ENCODE measurements around the gene FAM174B. TPM values are rescaled to one million over a fixed set of nuclear protein-coding genes. Genes with fewer than 3 reads are reported as not detected.
"Not testable (repeated sequence)": the region's sequence is repeated elsewhere in the genome, so short reads cannot be mapped to it uniquely, and the experiment has no call there.

Gene FAM174B
- total RNA-seq, 1 donor from 2014 or later, result 18.9 TPM

DNA sequence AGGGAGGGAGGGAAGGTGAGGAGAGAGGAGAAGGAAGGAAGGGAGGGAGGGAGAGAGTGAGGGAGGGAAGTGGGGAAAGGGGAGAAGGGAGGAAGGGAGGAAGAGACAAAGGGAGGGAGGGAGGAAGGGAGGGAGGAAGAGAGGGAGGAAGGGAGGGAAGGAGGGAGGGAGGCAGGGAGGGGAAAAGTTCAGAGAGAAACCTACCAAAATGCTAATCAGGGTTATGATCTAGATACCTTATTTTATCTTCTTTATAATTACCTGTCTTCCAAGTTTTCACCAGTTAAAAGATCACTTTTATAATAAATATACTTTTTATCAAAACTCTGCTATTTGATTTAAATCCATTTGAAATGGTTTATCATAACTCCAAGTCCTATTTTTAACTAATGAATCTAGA lies 44.4 kb downstream of the FAM174B start:
- TF ChIP-seq, protein P1, sequence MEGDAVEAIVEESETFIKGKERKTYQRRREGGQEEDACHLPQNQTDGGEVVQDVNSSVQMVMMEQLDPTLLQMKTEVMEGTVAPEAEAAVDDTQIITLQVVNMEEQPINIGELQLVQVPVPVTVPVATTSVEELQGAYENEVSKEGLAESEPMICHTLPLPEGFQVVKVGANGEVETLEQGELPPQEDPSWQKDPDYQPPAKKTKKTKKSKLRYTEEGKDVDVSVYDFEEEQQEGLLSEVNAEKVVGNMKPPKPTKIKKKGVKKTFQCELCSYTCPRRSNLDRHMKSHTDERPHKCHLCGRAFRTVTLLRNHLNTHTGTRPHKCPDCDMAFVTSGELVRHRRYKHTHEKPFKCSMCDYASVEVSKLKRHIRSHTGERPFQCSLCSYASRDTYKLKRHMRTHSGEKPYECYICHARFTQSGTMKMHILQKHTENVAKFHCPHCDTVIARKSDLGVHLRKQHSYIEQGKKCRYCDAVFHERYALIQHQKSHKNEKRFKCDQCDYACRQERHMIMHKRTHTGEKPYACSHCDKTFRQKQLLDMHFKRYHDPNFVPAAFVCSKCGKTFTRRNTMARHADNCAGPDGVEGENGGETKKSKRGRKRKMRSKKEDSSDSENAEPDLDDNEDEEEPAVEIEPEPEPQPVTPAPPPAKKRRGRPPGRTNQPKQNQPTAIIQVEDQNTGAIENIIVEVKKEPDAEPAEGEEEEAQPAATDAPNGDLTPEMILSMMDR (IDR thresholded peaks at IDR 0.05; ENCODE audit: insufficient read depth, low read length, poor library complexity, severe bottlenecking), result no peak
- no peak overlapping the region for H3K4me3 ChIP-seq (ENCODE audit: low read depth, low read length)
- no peak for DNase-seq (ENCODE audit: low read depth)
- H3K36me3 ChIP-seq (ENCODE audit: control insufficient read depth, insufficient read depth, low read length), result no peaks in the 10 kb centered on the region
- no peaks in the 10 kb centered on the region for H3K27me3 ChIP-seq (ENCODE audit: control insufficient read depth, insufficient read depth, low read length)

DNA sequence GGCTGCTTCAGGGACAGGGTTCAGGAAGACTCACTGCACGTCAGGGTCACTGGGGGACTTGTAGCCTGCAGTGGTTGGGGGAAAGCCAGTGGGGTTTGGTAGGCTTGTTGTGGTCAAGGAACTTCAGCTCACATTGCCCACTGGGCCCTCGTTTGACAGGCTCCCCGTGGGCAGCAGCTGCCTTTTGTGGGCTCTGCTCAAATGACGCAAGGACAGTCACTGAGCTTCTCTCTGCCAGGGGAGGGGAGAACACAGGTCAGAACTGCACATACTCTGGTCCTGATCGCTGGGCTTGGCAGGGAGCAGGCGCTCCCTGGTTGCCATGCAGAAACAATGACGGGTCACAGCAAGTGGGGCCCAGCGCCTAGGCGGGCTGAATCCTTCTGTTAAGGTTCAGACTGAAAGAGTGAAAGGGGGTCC lies 45.5 kb downstream of the FAM174B start:
- no peaks in the 10 kb centered on the region for H3K27me3 ChIP-seq (ENCODE audit: control insufficient read depth, insufficient read depth, low read length)
- no peaks in the 10 kb centered on the region for H3K36me3 ChIP-seq (ENCODE audit: control insufficient read depth, insufficient read depth, low read length)
- DNase-seq (ENCODE audit: low read depth), result no peak
- TF ChIP-seq, protein P1 (IDR thresholded peaks at IDR 0.05; ENCODE audit: insufficient read depth, low read length, poor library complexity, severe bottlenecking), result no peak
- no peak overlapping the region for H3K4me3 ChIP-seq (ENCODE audit: low read depth, low read length)

DNA sequence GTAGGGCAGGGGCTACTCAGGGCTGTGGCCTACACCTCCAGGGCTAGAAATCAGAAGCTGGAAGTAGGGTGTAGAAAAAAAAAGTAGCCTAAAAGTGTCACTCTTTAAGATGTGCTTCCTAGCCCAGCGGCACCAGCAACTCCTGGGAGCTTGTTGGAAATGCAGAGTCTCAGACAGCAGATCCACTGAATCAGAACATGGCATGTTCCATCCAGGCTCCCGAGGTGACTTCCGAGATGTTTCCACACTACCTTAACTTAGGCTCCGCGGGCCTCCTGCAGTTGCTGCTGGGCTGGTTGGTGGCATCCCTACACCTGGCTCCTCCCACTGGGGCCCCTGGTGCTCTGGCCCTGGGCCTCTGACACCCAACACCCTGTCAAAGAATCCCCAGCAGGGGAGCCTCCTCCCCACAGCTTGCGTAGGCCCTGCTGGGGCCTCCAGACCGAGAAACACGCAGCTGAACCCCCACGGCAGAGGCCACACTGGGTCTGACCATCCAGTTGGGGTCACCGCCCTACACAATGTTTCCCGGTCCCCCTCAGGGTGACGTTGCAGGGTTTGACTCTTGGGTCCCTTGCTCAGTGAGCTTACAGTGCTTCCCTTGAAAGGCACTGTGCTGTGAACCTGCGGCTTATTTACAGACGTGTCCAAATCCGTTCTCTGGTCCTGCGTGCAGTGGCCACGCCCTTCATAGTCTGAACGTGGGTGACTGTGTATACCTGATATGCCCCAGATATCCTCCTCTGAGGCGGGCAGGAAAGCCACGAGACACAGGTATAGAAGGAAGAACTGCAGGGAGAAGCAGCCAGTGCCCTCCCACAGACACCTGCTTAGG lies 46.5 kb downstream of the FAM174B start:
- no peaks in the 10 kb centered on the region for H3K36me3 ChIP-seq (ENCODE audit: control insufficient read depth, insufficient read depth, low read length)
- no peaks in the 10 kb centered on the region for H3K27me3 ChIP-seq (ENCODE audit: control insufficient read depth, insufficient read depth, low read length)
- no peak for DNase-seq (ENCODE audit: low read depth)
- TF ChIP-seq, protein P1 (IDR thresholded peaks at IDR 0.05; ENCODE audit: insufficient read depth, low read length, poor library complexity, severe bottlenecking), result no peak
- H3K4me3 ChIP-seq (ENCODE audit: low read depth, low read length), result no peak overlapping the region

DNA sequence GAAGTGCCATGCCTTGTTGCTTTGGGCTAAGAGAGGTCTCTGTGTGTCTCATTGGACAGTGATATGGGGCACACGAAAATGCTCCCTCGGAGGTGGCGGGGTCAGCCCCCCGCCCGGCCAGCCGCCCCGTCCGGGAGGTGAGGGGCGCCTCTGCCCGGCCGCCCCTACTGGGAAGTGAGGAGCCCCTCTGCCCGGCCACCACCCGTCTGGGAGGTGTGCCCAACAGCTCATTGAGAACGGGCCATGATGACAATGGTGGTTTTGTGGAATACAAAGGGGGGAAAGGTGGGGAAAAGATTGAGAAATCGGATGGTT lies 48.8 kb downstream of the FAM174B start:
- not testable (repeated sequence) for H3K4me3 ChIP-seq (ENCODE audit: low read depth, low read length); H3K27me3 ChIP-seq (ENCODE audit: control insufficient read depth, insufficient read depth, low read length); H3K36me3 ChIP-seq (ENCODE audit: control insufficient read depth, insufficient read depth, low read length); DNase-seq (ENCODE audit: low read depth)

DNA sequence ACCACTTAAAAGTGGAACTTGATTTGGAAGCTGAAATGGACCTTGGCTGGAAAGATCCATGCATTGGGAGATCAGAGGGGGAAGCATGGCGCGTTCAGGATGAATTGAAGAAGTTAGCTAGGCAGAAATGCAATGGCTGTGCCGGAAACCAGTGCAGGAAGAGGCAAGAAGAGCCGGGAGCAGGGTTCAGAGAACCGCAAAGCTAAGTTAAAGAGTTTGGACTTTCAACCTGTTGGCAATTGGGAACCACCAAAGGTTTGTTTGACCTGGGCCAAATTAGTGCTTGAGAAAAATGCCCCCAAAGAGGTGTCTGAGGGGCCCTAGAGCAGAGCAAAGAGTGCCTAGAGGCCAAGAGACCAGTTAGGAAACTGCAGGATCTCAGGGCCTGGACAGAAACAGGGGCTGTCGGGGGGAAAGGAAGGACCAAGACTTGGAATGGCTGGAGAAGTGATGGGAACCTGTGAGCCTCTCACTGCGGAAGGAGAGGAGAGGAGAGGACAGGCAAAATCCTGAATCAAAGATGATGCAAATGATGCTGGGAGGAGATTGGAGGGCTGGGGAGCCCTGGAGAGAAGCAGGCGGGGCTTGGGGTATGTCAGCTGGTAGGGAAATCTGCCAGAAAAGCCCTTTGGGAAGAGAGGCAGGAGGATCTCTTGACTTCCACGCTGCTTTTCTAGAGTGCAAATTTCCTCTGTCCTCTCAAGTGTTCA lies 49.3 kb downstream of the FAM174B start:
- Histone ChIP-seq H3K36me3 (ENCODE audit: control insufficient read depth, insufficient read depth, low read length) (no peaks in the 10 kb centered on the region), H3K4me3 (ENCODE audit: low read depth, low read length) (no peak overlapping the region), H3K27me3 (ENCODE audit: control insufficient read depth, insufficient read depth, low read length) (no peaks in the 10 kb centered on the region)
- no peak for DNase-seq (ENCODE audit: low read depth)
- TF ChIP-seq, protein P1 (IDR thresholded peaks at IDR 0.05; ENCODE audit: insufficient read depth, low read length, poor library complexity, severe bottlenecking), result no peak

DNA sequence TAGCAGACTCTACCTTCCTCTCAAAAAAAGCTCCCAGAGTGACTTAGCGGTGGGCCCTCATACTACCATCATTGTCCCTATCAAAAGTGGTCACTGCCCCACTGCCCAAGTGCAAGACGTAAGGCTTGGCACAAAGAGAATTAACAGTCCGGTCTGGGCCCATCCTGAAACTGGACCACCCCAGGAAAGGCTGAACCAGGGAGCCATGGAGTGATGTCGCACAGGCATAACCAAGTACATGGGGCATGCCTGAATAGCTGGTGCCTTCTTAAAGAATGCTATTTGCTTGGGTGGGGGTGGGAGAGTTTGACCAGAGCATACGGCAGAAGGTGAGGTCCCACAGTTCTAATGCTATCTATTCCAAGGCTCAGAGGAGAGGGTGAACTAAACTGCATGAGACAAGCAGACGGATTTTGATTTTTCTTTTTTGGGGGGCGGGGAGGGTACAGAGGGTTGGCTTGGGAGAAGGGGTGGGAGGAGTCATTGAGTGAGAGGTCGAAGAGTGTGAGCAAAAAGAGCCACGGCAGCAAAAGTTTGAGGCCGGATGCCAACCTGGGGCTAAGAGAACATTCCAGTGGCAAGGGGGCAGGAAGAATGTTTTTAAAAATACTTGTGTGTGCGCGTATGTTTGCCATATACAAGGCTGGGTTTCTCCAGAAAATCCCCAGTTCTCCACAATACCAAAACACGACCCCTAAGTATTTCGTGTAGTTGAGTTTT lies 50.2 kb downstream of the FAM174B start:
- TF ChIP-seq, protein P1 (IDR thresholded peaks at IDR 0.05; ENCODE audit: insufficient read depth, low read length, poor library complexity, severe bottlenecking), result no peak
- H3K36me3 ChIP-seq (ENCODE audit: control insufficient read depth, insufficient read depth, low read length), result no peaks in the 10 kb centered on the region
- no peaks in the 10 kb centered on the region for H3K27me3 ChIP-seq (ENCODE audit: control insufficient read depth, insufficient read depth, low read length)
- no peak overlapping the region for H3K4me3 ChIP-seq (ENCODE audit: low read depth, low read length)
- no peak for DNase-seq (ENCODE audit: low read depth)
